ENCODE measurements around the gene ARHGEF6.

DNA sequence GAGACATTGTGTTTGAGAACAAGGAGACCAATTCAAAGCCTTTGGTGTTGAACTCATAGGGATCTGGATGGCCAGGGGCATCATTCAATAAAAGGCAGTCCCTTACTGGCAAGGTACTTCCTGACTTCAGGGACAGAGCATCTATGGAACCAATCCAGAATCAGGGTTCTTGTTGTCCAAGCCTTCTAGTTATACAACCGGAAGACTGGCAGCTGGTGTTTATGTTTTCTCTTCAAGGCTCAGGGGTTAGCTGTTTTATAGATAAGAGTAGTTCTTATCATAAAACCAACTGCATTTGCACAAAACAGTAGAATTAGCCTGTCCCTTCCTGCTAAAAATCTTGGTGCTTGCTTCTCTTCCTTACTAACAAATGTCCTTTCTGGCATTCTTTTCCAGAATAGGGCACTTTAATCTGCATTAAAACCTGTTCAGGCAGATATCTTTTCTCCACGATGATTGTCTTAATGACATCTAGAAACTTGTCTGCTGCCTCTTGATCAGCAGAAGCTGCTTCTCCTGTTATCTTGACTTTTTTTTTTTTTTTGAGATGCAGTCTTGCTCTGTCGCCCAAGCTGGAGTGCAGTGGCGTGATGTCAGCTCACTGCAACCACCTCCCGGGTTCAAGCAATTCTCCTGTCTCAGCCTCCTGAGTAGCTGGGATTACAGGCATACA lies 38.4 kb upstream of the ARHGEF6 start:
- no peak for TF ChIP-seq POLR2AphosphoS5 (IDR thresholded peaks at IDR 0.05)
- TF ChIP-seq, protein P1, sequence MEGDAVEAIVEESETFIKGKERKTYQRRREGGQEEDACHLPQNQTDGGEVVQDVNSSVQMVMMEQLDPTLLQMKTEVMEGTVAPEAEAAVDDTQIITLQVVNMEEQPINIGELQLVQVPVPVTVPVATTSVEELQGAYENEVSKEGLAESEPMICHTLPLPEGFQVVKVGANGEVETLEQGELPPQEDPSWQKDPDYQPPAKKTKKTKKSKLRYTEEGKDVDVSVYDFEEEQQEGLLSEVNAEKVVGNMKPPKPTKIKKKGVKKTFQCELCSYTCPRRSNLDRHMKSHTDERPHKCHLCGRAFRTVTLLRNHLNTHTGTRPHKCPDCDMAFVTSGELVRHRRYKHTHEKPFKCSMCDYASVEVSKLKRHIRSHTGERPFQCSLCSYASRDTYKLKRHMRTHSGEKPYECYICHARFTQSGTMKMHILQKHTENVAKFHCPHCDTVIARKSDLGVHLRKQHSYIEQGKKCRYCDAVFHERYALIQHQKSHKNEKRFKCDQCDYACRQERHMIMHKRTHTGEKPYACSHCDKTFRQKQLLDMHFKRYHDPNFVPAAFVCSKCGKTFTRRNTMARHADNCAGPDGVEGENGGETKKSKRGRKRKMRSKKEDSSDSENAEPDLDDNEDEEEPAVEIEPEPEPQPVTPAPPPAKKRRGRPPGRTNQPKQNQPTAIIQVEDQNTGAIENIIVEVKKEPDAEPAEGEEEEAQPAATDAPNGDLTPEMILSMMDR (IDR thresholded peaks at IDR 0.05) = no peak

All from stomach (tissue), 4 donors.